HepG2 (cell line): ENCODE measurements around the gene SYP. TPM values are rescaled to one million over a fixed set of nuclear protein-coding genes. Genes with fewer than 3 reads are reported as not detected.
"Not testable (repeated sequence)": the region's sequence is repeated elsewhere in the genome, so short reads cannot be mapped to it uniquely, and the experiment has no call there.

Experiments used
- ATAC-seq: fragments of 200-7000 bp; cut with Tn5 transposase; 3 replicates; pipeline ENCODE4 v1.9.1; 2020; ENCODE audit warnings: mild to moderate bottlenecking, moderate library complexity
- BruUV-seq: library from RNA; stranded (reverse); fragments of 400-500 nt; replicated peaks from 2 replicates; lab custom pipeline; 2021; lab: Mats Ljungman, UMichigan
- CTCF ChIA-PET: fragments of 300-600 bp; formaldehyde crosslinking; extraction: SDS; loops from one replicate; lab custom pipeline; 2021; ENCODE audit warnings: low total read pairs, inconsistent platforms, low intra/inter-chr PET ratio; lab: Yijun Ruan, JAX
- POLR2A ChIA-PET: fragments of 350-600 bp; sonication (Branson Sonifier 250); formaldehyde crosslinking; loops from one replicate; lab custom pipeline; 2020; ENCODE audit warnings: antibody characterized with exemption, inconsistent platforms; lab: Yijun Ruan, JAX
- DNase-seq: peaks from one replicate; pipeline ENCODE4 v3.0.0-alpha.2; 2015; ENCODE audit warnings: low spot score
- FAIRE-seq: peaks from 3 replicates; lab custom pipeline; 2011; peaks lifted over from hg19 to GRCh38; lab: Jason Lieb, UNC
- H2AFZ ChIP-seq: one replicate; pipeline ENCODE4 v1.6.1; 2011; ENCODE audit warnings: low read length, inconsistent platforms
- H3K27ac ChIP-seq: fragments of 300-600 bp; 3 replicates; pipeline ENCODE4 v1.8.0; 2011; ENCODE audit warnings: mixed run types, mild to moderate bottlenecking, mixed read lengths, low read length, inconsistent platforms; ENCODE audit not compliant: insufficient read depth; ENCODE audit errors: extremely low read length
- H3K27me3 ChIP-seq, 2 experiments: fragments of 200-600 bp in 1 of 2; 2 replicates in 1 of 2; 3 replicates in 1 of 2; pipeline versions ENCODE4 v1.6.0 to v1.8.0; 2011; ENCODE audit warnings: low read length in 2 of 2, mild to moderate bottlenecking in 2 of 2, moderate library complexity in 2 of 2, inconsistent platforms in 1 of 2; ENCODE audit not compliant: insufficient read depth in 2 of 2, control insufficient read depth in 1 of 2
- H3K36me3 ChIP-seq, 2 experiments: fragments of 200-600 bp in 1 of 2; replicated peaks in 1 of 2; 2 replicates in 1 of 2; 3 replicates in 1 of 2; pipeline versions ENCODE4 v1.5.1 to v1.8.0; 2011; ENCODE audit warnings: low read length in 2 of 2, inconsistent platforms in 1 of 2; ENCODE audit not compliant: insufficient read depth in 2 of 2, control insufficient read depth in 1 of 2
- H3K4me1 ChIP-seq: 2 replicates; pipeline ENCODE4 v1.5.1; 2012; ENCODE audit warnings: low read length, inconsistent platforms; ENCODE audit not compliant: insufficient read depth
- H3K4me2 ChIP-seq: 2 replicates; pipeline ENCODE4 v1.6.0; 2011; ENCODE audit warnings: low read depth, low read length, inconsistent platforms
- H3K4me3 ChIP-seq, 3 experiments: fragments of 200-600 bp in 1 of 3; sonication (generic), shearing (Covaris generic) in 1 of 3; replicated peaks in 1 of 3; 2 replicates each; pipeline ENCODE4 v1.5.1; 2011 to 2016; ENCODE audit warnings: low read length in 3 of 3, inconsistent platforms in 2 of 3, low read depth in 2 of 3, mild to moderate bottlenecking in 2 of 3, control low read depth in 1 of 3, mixed read lengths in 1 of 3; ENCODE audit not compliant: insufficient read depth in 1 of 3
- H3K79me2 ChIP-seq: one replicate; pipeline ENCODE4 v1.6.1; 2011; ENCODE audit warnings: low read length, inconsistent platforms; ENCODE audit not compliant: insufficient read depth
- H3K9ac ChIP-seq: 2 replicates; pipeline ENCODE4 v1.6.0; 2011; ENCODE audit warnings: mild to moderate bottlenecking, low read depth, low read length, inconsistent platforms; ENCODE audit not compliant: insufficient read depth
- H3K9me3 ChIP-seq: 2 replicates; pipeline ENCODE4 v1.5.1; 2012; ENCODE audit warnings: mild to moderate bottlenecking, low read length
- H4K20me1 ChIP-seq: 2 replicates; pipeline ENCODE4 v1.6.0; 2011; ENCODE audit warnings: inconsistent platforms, mild to moderate bottlenecking, low read length, moderate library complexity; ENCODE audit not compliant: insufficient read depth
- ARNT2 ChIP-seq: sonication (generic); formaldehyde crosslinking; IDR thresholded peaks from 2 replicates; pipeline ENCODE4 v1.8.0; 2022; ENCODE audit warnings: mild to moderate bottlenecking, low read depth, missing genetic modification reagents, moderate library complexity
- CBFB ChIP-seq: sonication (generic); formaldehyde crosslinking; IDR thresholded peaks from 2 replicates; pipeline ENCODE4 v1.4.0; 2020; ENCODE audit warnings: missing genetic modification reagents
- RFX1 ChIP-seq: fragments of 450-650 bp; IDR thresholded peaks from 2 replicates; pipeline ENCODE4 v1.6.1; 2017
- ZBTB34 ChIP-seq: sonication (generic); formaldehyde crosslinking; IDR thresholded peaks from 2 replicates; pipeline ENCODE4 v1.8.0; 2022; ENCODE audit warnings: mild to moderate bottlenecking, missing genetic modification reagents
- ZMAT3 ChIP-seq: sonication (generic); formaldehyde crosslinking; conservative IDR thresholded peaks from 2 replicates; pipeline ENCODE4 v1.7.0; 2021; ENCODE audit warnings: missing genetic modification reagents
- ZNF205 ChIP-seq: IDR thresholded peaks from 2 replicates; pipeline ENCODE4 v1.6.1; 2018; ENCODE audit warnings: missing biosample characterization, missing genetic modification reagents
- ZNF496 ChIP-seq: sonication (generic); formaldehyde crosslinking; IDR thresholded peaks from 2 replicates; pipeline ENCODE4 v1.8.1; 2023; ENCODE audit warnings: mild to moderate bottlenecking, moderate library complexity, missing genetic modification reagents; ENCODE audit not compliant: insufficient replicate concordance
- WGBS: methylation state at CpG from one replicate; pipeline ENCODE4 v1.1.6; 2017; ENCODE audit warnings: low lambda C conversion rate; 5-methylcytosine and 5-hydroxymethylcytosine counted together
- in situ Hi-C: cut with HindIII; loops from 2 replicates; pipeline ENCODE4 v1.10.0; 2017; ENCODE audit warnings: low pct_unique_long_range_greater_than_20kb; ENCODE audit not compliant: extremely low pct_ligation_motif_present
- intact Hi-C: fragments of 100-400 bp; cut with micrococcal nuclease; formaldehyde crosslinking; loops from one replicate; pipeline ENCODE4 v1.10.0; 2022; ENCODE audit not compliant: unreplicated experiment
- polyA plus RNA-seq, 8 experiments: library from polyadenylated mRNA; depleted of rRNA in 3 of 8; stranded (reverse) in 7 of 8; unstranded in 1 of 8; fragments of >200 nt; fragmentation: Illumina TruSeq in 4 of 8; extraction: Trizol in 4 of 8; gene quantifications; 2 replicates each; pipeline versions ENCODE4 v1.2.1 to v1.2.3, GENCODE V29; 2011 to 2016; ENCODE audit warnings: low read depth in 4 of 8, missing spikeins in 1 of 8, mixed read lengths in 1 of 8; ENCODE audit not compliant: insufficient read depth in 1 of 8
- total RNA-seq, 5 experiments: library from RNA; depleted of rRNA; stranded (reverse); fragments of >200 nt; fragmentation: Illumina TruSeq; extraction: Trizol; gene quantifications; 2 replicates each; pipeline ENCODE4 v1.2.3, GENCODE V29; 2016; ENCODE audit warnings: low read depth in 1 of 5

The SYP gene
- total and polyA plus RNA-seq, 2 of the 13 experiments (the other 11 are each of a cell fraction or from before 2014, with no cell fraction given): 2.0 to 2.5 TPM

- WGBS: 89% methylated on average over 2 of the region's 3 CpGs
- POLR2A ChIA-PET: no interaction called here
- CTCF ChIA-PET: no interaction called here
- in situ Hi-C loops: no loop called here
- Histone ChIP-seq H2AFZ (no peak overlapping the region), H3K27ac (no peak overlapping the region), H3K79me2 (no peaks in the 10 kb centered on the region), H3K9ac (no peak overlapping the region), H3K27me3 (no peaks in the 10 kb centered on the region), H3K4me2 (no peak overlapping the region), H3K4me1 (no peaks in the 10 kb centered on the region), H3K4me3 (no peak overlapping the region), H3K36me3 (peaks cover 0 to 2% of the 10 kb centered on the region in 2 experiments; a peak in 1 of 5 replicates), H4K20me1 (no peaks in the 10 kb centered on the region), H3K9me3 (no peaks in the 10 kb centered on the region)
- no peak for TF ChIP-seq CBFB (CRISPR knock-in tag)
- TF ChIP-seq ZMAT3 (CRISPR knock-in tag): no peak
- TF ChIP-seq ZBTB34: no peak
- TF ChIP-seq ZNF205: no peak
- no peak for TF ChIP-seq RFX1
- no peak for TF ChIP-seq ZNF496 (CRISPR knock-in tag)
- no peak for TF ChIP-seq ARNT2
- BruUV-seq: no TSS peak
- DNase-seq: no peak
- intact Hi-C loops: no loop called here
- no peak for FAIRE-seq
- no peak for ATAC-seq
Observed at GRCh38 chrX:49174723-49175122, 25.3 kb downstream of the SYP start.

GRCh38 chrX:49173544-49173943, 26.4 kb downstream of the SYP start:
- H3K9ac ChIP-seq: not testable (repeated sequence)

More at GRCh38 chrX:49173544-49173943, 26.4 kb downstream of the SYP start:
- POLR2A ChIA-PET, BruUV-seq, DNase-seq, H3K4me2 ChIP-seq, ATAC-seq, in situ Hi-C loops, H3K9me3 ChIP-seq, H3K36me3 ChIP-seq, H4K20me1 ChIP-seq, H3K27ac ChIP-seq, CTCF ChIA-PET, intact Hi-C loops, H3K4me3 ChIP-seq, FAIRE-seq, H3K27me3 ChIP-seq, H3K4me1 ChIP-seq, H2AFZ ChIP-seq, H3K79me2 ChIP-seq: not testable (repeated sequence)
- WGBS: 96% methylated on average over 5 of the region's 8 CpGs
